NB4 (cell line): ENCODE measurements around the gene TRMU.

ENCODE experiments used
- DNase-seq: peaks from one replicate; pipeline ENCODE4 v3.0.0; 2010; ENCODE audit warnings: low read depth
- H3K4me3 ChIP-seq: one replicate; pipeline ENCODE4 v1.5.1; 2011; ENCODE audit warnings: mild to moderate bottlenecking, low read depth, low read length, moderate library complexity
- CTCF ChIP-seq: IDR thresholded peaks from one replicate; pipeline ENCODE4 v1.5.1; 2012; ENCODE audit warnings: low read depth, low read length
- MAX ChIP-seq: IDR thresholded peaks from 2 replicates; pipeline ENCODE4 v1.6.1; 2011; ENCODE audit warnings: low read depth, low read length
- MYC ChIP-seq: IDR thresholded peaks from 2 replicates; pipeline ENCODE4 v1.6.1; 2011; ENCODE audit warnings: low read depth, low read length
- POLR2A ChIP-seq: IDR thresholded peaks from 2 replicates; pipeline ENCODE4 v1.6.1; 2011; ENCODE audit warnings: mild to moderate bottlenecking; ENCODE audit not compliant: insufficient read length; ENCODE audit errors: extremely low read depth

TRMU gene

GRCh38 chr22:46406791-46407190, 71.3 kb downstream of the TRMU start:
- DNase-seq: no peak
- H3K4me3 ChIP-seq: no peak overlapping the region
- TF ChIP-seq MAX: no peak
- TF ChIP-seq POLR2A: no peak
- TF ChIP-seq MYC: no peak
- no peak for TF ChIP-seq CTCF
